Stimulated activated CD8-positive, alpha-beta memory T cell treated with anti-CD3 and anti-CD28 coated beads, Interleukin-12 subunit alpha, Interleukin-12 subunit beta, amount 100 ng/mL, for 24 hours (primary cell): ENCODE results near the gene NFATC4.

Experiments
- DNase-seq: peaks from one replicate; pipeline ENCODE4 v3.0.0-alpha.2; 2020; ENCODE audit errors: extremely low read depth

Gene NFATC4

GRCh38 chr14:24389226-24389848 is 21.4 kb downstream of the NFATC4 start:
- DNase-seq, result no peak

- no peak for DNase-seq
These were observed 22.9 kb downstream of the NFATC4 start for GRCh38 chr14:24390701-24391468.

GRCh38 chr14:24392325-24393091 is 24.5 kb downstream of the NFATC4 start:
- DNase-seq, result no peak

- DNase-seq, result no peak
These were observed 26.3 kb downstream of the NFATC4 start for GRCh38 chr14:24394275-24394674.

GRCh38 chr14:24395609-24396582 is 27.9 kb downstream of the NFATC4 start:
- DNase-seq, result no peak

GRCh38 chr14:24397639-24398292 is 29.8 kb downstream of the NFATC4 start:
- DNase-seq, result no peak

- DNase-seq, result no peak
These were observed 30.3 kb downstream of the NFATC4 start for GRCh38 chr14:24398293-24398652.

- no peak for DNase-seq
These were observed 30.9 kb downstream of the NFATC4 start, which contains the start of gene NYNRIN for GRCh38 chr14:24398653-24399446. NYNRIN (plus strand) TSS chr14:24399003; CDS start chr14:24399247, 244 bp downstream.

- no peak for DNase-seq
These were observed 31.5 kb downstream of the NFATC4 start for GRCh38 chr14:24399447-24399822.

- no peak for DNase-seq
These were observed 32.2 kb downstream of the NFATC4 start for GRCh38 chr14:24399999-24400718.

- DNase-seq, result no peak
These were observed 34.1 kb downstream of the NFATC4 start for GRCh38 chr14:24401810-24402702.

GRCh38 chr14:24403294-24403998 is 35.5 kb downstream of the NFATC4 start:
- DNase-seq, result no peak

- DNase-seq, result no peak
These were observed 36.8 kb downstream of the NFATC4 start for GRCh38 chr14:24404814-24405213.

GRCh38 chr14:24406416-24406815 is 38.4 kb downstream of the NFATC4 start:
- no peak for DNase-seq

GRCh38 chr14:24407608-24408325 is 39.8 kb downstream of the NFATC4 start:
- DNase-seq, result no peak

- no peak for DNase-seq
These were observed 40.8 kb downstream of the NFATC4 start for GRCh38 chr14:24408764-24409163.

- no peak for DNase-seq
These were observed 41.2 kb downstream of the NFATC4 start for GRCh38 chr14:24409192-24409591.
